Sigmoid colon (tissue), 4 donors: ENCODE data around the gene RNF167.

Experiments
- CTCF ChIP-seq, 4 experiments: fragments of 450-650 bp in 3 of 4; fragments of 200-600 bp in 1 of 4; IDR thresholded peaks; one replicate each; pipeline ENCODE4 v1.5.1; 2016 to 2019; ENCODE audit warnings: antibody characterized with exemption in 4 of 4, mild to moderate bottlenecking in 3 of 4, moderate library complexity in 2 of 4
- EP300 ChIP-seq, 4 donors: sonication (generic); formaldehyde crosslinking; IDR thresholded peaks; one replicate each; pipeline ENCODE4 v1.6.1; 2017; ENCODE audit warnings: antibody characterized with exemption in 4 of 4
- POLR2A ChIP-seq, 2 donors: fragments of 450-650 bp; IDR thresholded peaks; one replicate each; pipeline ENCODE4 v1.6.1; 2016; ENCODE audit warnings: antibody characterized with exemption in 2 of 2, mild to moderate bottlenecking in 2 of 2, moderate library complexity in 2 of 2
- POLR2AphosphoS5 ChIP-seq, 4 donors: sonication (generic); formaldehyde crosslinking; IDR thresholded peaks; one replicate each; pipeline ENCODE4 v1.6.1; 2017; ENCODE audit warnings: antibody characterized with exemption in 4 of 4

- TF ChIP-seq CTCF (IDR thresholded peaks at IDR 0.05) (no peak), POLR2A (IDR thresholded peaks at IDR 0.05) (no peak), EP300 (IDR thresholded peaks at IDR 0.05) (no peak), POLR2AphosphoS5 (IDR thresholded peaks at IDR 0.05) (peak in 1 of 4 donors; percentile 34)
Observed at GRCh38 chr17:4944163-4944553, 4.1 kb downstream of the RNF167 start.
